ENCODE data around the gene BTF3.
A peak's percentile ranks its signal among the peaks of the same experiment; 100 is the strongest.
"Not testable (repeated sequence)": the region's sequence is repeated elsewhere in the genome, so short reads cannot be mapped to it uniquely, and the experiment has no call there.

BTF3 gene

DNA sequence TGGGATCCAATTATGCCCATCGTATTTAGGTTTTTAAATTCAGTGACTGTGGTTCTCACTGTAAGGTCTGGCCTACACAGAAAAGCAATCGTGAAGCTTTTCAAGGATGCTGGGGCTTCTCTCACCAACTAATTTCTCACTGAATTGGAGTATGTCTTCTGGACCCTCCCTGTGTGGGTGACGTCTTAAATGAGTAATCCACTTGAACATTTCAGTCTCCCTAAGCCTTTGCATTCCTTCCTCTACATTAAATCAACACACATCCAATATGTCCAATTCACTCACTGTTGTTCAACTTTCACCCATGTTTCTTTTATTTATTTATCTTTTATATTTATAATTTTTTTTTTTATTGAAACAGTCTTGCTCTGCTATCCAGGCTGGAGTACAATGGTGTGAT lies 12.5 kb upstream of the BTF3 start:
- H3K36me3 ChIP-seq (ENCODE audit: control insufficient read depth in 2 of 2, insufficient read depth in 2 of 2, low read length in 2 of 2), result no peaks in the 10 kb centered on the region
- no peaks in the 10 kb centered on the region for H3K4me1 ChIP-seq (ENCODE audit: control insufficient read depth in 2 of 2, insufficient read depth in 2 of 2, low read length in 2 of 2)
- peaks cover 0 to 11% of the 10 kb centered on the region in 2 donors for H3K27me3 ChIP-seq (ENCODE audit: control insufficient read depth in 2 of 2, insufficient read depth in 2 of 2, low read length in 2 of 2)
- no peak overlapping the region for H3K9ac ChIP-seq (ENCODE audit: low read depth in 1 of 2, low read length in 2 of 2)
- H3K9me3 ChIP-seq (ENCODE audit: control insufficient read depth in 2 of 2, low read length in 2 of 2), result no peaks in the 10 kb centered on the region
- H3K27ac ChIP-seq (ENCODE audit: low read depth in 2 of 2, low read length in 2 of 2), result no peak overlapping the region
- no peak overlapping the region for H3K4me3 ChIP-seq (ENCODE audit: low read length in 2 of 2)

DNA sequence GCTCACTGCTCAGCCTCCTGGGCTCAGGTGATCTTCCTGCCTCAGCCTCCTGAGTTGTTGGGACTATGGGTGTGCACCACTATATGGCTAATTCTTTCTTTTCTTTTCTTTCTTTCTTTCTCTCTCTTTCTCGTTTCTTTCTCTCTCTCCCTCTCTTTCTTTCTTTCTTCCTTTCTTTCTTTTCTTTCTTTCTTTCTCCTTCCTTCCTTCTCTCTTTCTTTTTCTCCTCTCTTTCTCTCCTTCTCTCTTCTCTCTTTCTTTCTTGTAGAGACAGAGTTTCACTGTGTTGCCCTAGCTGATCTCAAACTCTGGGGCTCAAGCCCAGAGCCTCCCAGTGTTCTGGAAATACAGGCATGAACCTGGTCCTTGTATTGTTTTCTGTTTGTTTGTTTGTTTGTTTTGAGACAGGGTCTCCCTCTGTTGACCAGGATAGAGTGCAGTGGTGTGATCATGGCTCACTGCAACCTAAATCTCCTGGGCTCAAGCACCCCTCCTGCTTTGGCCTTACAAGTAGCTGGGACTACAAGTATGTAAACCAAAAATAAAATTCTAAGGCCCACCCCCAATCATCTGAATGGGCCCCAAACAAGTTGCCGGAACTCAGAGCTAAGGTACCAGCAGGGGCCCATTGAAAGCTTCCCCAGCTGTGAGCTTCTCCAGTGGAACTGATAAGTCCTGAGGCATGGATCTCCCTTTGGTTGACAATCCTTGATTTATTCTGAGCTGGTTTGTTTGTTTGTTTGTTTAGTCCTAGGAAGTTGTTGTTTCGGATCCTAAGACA lies 11.9 kb upstream of the BTF3 start:
- Histone ChIP-seq H3K27me3 (ENCODE audit: control insufficient read depth in 2 of 2, insufficient read depth in 2 of 2, low read length in 2 of 2) (peaks cover 0 to 11% of the 10 kb centered on the region in 2 donors), H3K9me3 (ENCODE audit: control insufficient read depth in 2 of 2, low read length in 2 of 2) (no peaks in the 10 kb centered on the region), H3K4me3 (ENCODE audit: low read length in 2 of 2) (no peak overlapping the region), H3K36me3 (ENCODE audit: control insufficient read depth in 2 of 2, insufficient read depth in 2 of 2, low read length in 2 of 2) (no peaks in the 10 kb centered on the region), H3K9ac (ENCODE audit: low read depth in 1 of 2, low read length in 2 of 2) (no peak overlapping the region), H3K4me1 (ENCODE audit: control insufficient read depth in 2 of 2, insufficient read depth in 2 of 2, low read length in 2 of 2) (no peaks in the 10 kb centered on the region), H3K27ac (ENCODE audit: low read depth in 2 of 2, low read length in 2 of 2) (no peak overlapping the region)

DNA sequence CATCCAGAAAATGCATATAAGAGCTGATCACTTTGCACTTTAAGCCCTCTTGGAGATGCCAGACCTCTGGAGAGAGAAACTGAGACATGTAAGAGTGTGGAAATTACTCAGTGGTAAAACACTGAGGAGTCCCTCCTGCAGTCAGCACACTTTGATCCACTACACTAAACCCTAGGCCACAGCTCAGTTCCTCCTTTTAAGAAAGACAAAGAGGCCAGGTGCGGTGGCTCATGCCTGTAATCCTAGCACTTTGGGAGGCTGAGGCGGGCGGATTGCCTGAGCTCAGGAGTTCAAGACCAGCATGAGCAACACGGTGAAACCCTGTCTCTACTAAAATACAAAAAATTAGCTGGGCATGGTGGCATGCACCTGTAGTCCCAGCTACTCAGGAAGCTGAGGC lies 11.0 kb upstream of the BTF3 start:
- not testable (repeated sequence) for H3K36me3 ChIP-seq (ENCODE audit: control insufficient read depth in 2 of 2, insufficient read depth in 2 of 2, low read length in 2 of 2); H3K4me3 ChIP-seq (ENCODE audit: low read length in 2 of 2); H3K9ac ChIP-seq (ENCODE audit: low read depth in 1 of 2, low read length in 2 of 2); H3K27ac ChIP-seq (ENCODE audit: low read depth in 2 of 2, low read length in 2 of 2); H3K9me3 ChIP-seq (ENCODE audit: control insufficient read depth in 2 of 2, low read length in 2 of 2); H3K4me1 ChIP-seq (ENCODE audit: control insufficient read depth in 2 of 2, insufficient read depth in 2 of 2, low read length in 2 of 2)
- peaks cover 0 to 12% of the 10 kb centered on the region in 2 donors for H3K27me3 ChIP-seq (ENCODE audit: control insufficient read depth in 2 of 2, insufficient read depth in 2 of 2, low read length in 2 of 2)

DNA sequence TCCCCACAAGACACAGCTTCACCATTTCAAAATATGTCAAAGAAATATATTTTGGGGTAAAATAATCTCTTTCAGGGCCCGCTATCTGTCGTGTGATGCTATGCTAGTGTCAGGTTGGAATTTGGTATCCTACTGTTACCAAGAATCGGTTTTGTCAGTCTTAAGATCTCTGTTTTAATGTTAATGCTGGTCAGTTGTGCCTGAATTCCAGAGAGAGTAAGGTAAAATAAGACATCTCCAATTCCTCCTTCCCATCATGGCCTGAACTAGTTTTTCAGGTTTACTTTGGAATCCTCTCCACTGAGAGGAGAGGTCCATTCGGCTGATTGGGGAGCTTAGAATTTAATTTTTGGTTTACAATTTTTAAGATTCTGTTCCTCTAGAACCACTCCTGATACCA lies 10.4 kb upstream of the BTF3 start:
- no peak overlapping the region for H3K27ac ChIP-seq (ENCODE audit: low read depth in 2 of 2, low read length in 2 of 2)
- no peak overlapping the region for H3K4me3 ChIP-seq (ENCODE audit: low read length in 2 of 2)
- no peaks in the 10 kb centered on the region for H3K9me3 ChIP-seq (ENCODE audit: control insufficient read depth in 2 of 2, low read length in 2 of 2)
- H3K27me3 ChIP-seq (ENCODE audit: control insufficient read depth in 2 of 2, insufficient read depth in 2 of 2, low read length in 2 of 2), result peaks cover 0 to 14% of the 10 kb centered on the region in 2 donors
- H3K9ac ChIP-seq (ENCODE audit: low read depth in 1 of 2, low read length in 2 of 2), result no peak overlapping the region
- no peaks in the 10 kb centered on the region for H3K36me3 ChIP-seq (ENCODE audit: control insufficient read depth in 2 of 2, insufficient read depth in 2 of 2, low read length in 2 of 2)
- H3K4me1 ChIP-seq (ENCODE audit: control insufficient read depth in 2 of 2, insufficient read depth in 2 of 2, low read length in 2 of 2), result no peaks in the 10 kb centered on the region

DNA sequence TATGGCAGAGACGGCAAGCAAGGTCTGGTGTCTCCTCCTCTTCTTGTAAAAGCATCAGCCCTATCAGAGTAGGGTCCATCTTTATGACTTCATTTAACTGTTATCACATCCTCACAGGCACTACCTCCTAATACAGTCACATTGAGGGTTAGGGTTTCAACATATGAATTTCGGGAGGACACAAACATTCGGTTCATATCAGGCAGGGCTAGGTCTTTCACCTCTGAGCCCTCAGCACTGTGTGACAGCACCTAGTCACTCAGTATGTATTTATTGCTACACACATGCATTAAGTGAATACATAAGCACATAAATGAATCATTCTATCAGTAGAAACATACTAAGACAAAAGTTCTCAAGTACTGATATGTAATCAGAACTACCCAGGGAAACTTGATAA lies 9.4 kb upstream of the BTF3 start:
- Histone ChIP-seq H3K4me3 (ENCODE audit: low read length in 2 of 2) (no peak overlapping the region), H3K27ac (ENCODE audit: low read depth in 2 of 2, low read length in 2 of 2) (no peak overlapping the region), H3K9ac (ENCODE audit: low read depth in 1 of 2, low read length in 2 of 2) (no peak overlapping the region), H3K9me3 (ENCODE audit: control insufficient read depth in 2 of 2, low read length in 2 of 2) (no peaks in the 10 kb centered on the region), H3K4me1 (ENCODE audit: control insufficient read depth in 2 of 2, insufficient read depth in 2 of 2, low read length in 2 of 2) (no peaks in the 10 kb centered on the region), H3K27me3 (ENCODE audit: control insufficient read depth in 2 of 2, insufficient read depth in 2 of 2, low read length in 2 of 2) (peaks cover 3 to 11% of the 10 kb centered on the region in 2 donors), H3K36me3 (ENCODE audit: control insufficient read depth in 2 of 2, insufficient read depth in 2 of 2, low read length in 2 of 2) (no peaks in the 10 kb centered on the region)

DNA sequence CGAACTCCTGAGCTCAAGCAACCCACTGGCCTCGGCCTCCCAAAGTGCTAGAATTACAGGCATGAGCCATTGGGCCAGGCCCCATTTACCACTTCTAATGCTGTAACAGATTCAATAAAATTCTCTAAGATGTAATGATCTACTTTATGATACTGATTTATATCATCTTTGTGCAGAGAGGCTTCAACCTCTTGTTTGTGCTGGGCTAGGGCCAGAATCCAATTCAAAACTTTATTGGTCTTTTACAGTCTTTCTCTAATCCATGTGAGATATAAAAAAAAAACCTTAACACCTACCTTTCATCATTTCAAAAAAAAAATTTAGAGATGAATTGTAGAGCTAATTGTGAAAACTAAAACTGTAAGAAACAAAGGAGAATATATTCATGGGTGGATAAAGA lies 8.2 kb upstream of the BTF3 start:
- H3K4me3 ChIP-seq (ENCODE audit: low read length in 2 of 2), result no peak overlapping the region
- no peaks in the 10 kb centered on the region for H3K36me3 ChIP-seq (ENCODE audit: control insufficient read depth in 2 of 2, insufficient read depth in 2 of 2, low read length in 2 of 2)
- no peak overlapping the region for H3K27ac ChIP-seq (ENCODE audit: low read depth in 2 of 2, low read length in 2 of 2)
- peaks cover 3 to 11% of the 10 kb centered on the region in 2 donors for H3K27me3 ChIP-seq (ENCODE audit: control insufficient read depth in 2 of 2, insufficient read depth in 2 of 2, low read length in 2 of 2)
- H3K4me1 ChIP-seq (ENCODE audit: control insufficient read depth in 2 of 2, insufficient read depth in 2 of 2, low read length in 2 of 2), result no peaks in the 10 kb centered on the region
- H3K9ac ChIP-seq (ENCODE audit: low read depth in 1 of 2, low read length in 2 of 2), result no peak overlapping the region
- H3K9me3 ChIP-seq (ENCODE audit: control insufficient read depth in 2 of 2, low read length in 2 of 2), result no peaks in the 10 kb centered on the region

DNA sequence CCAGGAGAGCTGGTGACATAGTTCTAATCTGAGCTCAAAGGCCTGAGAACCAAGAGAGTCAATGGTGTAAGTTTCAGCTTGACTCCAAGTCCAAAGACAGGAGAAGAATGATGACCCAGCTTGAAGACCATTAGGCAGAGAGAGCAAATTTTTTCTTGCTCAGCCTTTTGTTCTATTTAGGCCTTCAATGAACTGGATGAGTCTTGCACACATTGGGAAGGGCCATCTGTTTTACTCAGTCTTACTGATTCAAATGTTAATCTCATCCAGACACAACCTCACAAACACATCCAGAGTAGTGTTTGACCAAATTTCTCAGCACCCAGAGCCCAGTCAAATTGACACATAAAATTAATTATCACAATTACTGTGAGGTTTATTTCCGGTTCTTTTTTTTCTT lies 7.1 kb upstream of the BTF3 start:
- Histone ChIP-seq H3K27me3 (ENCODE audit: control insufficient read depth in 2 of 2, insufficient read depth in 2 of 2, low read length in 2 of 2) (peaks cover 3 to 11% of the 10 kb centered on the region in 2 donors), H3K27ac (ENCODE audit: low read depth in 2 of 2, low read length in 2 of 2) (no peak overlapping the region), H3K9me3 (ENCODE audit: control insufficient read depth in 2 of 2, low read length in 2 of 2) (no peaks in the 10 kb centered on the region), H3K36me3 (ENCODE audit: control insufficient read depth in 2 of 2, insufficient read depth in 2 of 2, low read length in 2 of 2) (no peaks in the 10 kb centered on the region), H3K9ac (ENCODE audit: low read depth in 1 of 2, low read length in 2 of 2) (no peak overlapping the region), H3K4me3 (ENCODE audit: low read length in 2 of 2) (no peak overlapping the region), H3K4me1 (ENCODE audit: control insufficient read depth in 2 of 2, insufficient read depth in 2 of 2, low read length in 2 of 2) (peaks cover under 1 to 5% of the 10 kb centered on the region in 2 donors)

DNA sequence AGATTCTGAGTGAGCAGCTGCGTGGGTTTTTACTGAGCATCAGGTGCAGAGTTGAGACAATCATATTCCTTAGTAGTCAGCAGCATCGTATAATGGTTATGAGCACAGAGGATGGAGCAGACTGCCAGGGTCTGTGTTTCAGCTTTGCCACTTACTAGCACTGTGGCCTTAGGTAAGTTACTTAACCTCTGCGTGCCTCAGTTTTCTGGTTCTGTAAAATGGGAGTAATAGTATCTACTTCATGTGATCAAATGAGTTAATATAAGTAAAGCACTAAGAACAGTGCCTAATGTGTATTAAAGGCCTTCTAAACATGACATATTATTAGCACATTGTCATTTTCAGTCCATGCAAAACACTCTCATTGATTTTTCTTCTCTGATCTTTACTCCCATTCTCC lies 4.8 kb upstream of the BTF3 start:
- H3K27ac ChIP-seq (ENCODE audit: low read depth in 2 of 2, low read length in 2 of 2), result no peak overlapping the region
- peaks cover 7 to 18% of the 10 kb centered on the region in 2 donors for H3K4me1 ChIP-seq (ENCODE audit: control insufficient read depth in 2 of 2, insufficient read depth in 2 of 2, low read length in 2 of 2)
- peaks cover 3 to 5% of the 10 kb centered on the region in 2 donors for H3K27me3 ChIP-seq (ENCODE audit: control insufficient read depth in 2 of 2, insufficient read depth in 2 of 2, low read length in 2 of 2)
- no peaks in the 10 kb centered on the region for H3K9me3 ChIP-seq (ENCODE audit: control insufficient read depth in 2 of 2, low read length in 2 of 2)
- no peaks in the 10 kb centered on the region for H3K36me3 ChIP-seq (ENCODE audit: control insufficient read depth in 2 of 2, insufficient read depth in 2 of 2, low read length in 2 of 2)
- H3K4me3 ChIP-seq (ENCODE audit: low read length in 2 of 2), result no peak overlapping the region
- H3K9ac ChIP-seq (ENCODE audit: low read depth in 1 of 2, low read length in 2 of 2), result no peak overlapping the region

DNA sequence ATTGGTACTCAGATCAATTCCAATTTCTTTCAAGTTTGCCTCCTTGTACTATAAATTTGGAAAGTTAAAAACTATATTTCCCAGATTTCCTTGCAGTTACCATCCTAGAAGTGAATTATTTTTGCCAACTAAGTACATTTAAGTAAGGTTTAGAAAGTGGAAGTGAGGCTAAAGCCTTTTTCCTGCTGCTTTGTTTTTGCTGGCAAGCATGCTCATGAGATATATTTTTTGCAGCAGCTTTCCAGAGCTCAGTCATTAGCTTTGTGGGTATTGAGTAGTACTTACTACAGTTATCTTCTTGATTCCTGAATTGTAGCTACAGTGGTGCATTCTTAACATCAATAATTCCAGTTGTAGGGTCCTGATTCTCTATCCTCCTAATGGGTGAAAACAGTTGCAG lies 3.5 kb upstream of the BTF3 start:
- Histone ChIP-seq H3K9ac (ENCODE audit: low read depth in 1 of 2, low read length in 2 of 2) (no peak overlapping the region), H3K4me1 (ENCODE audit: control insufficient read depth in 2 of 2, insufficient read depth in 2 of 2, low read length in 2 of 2) (peaks cover 12 to 23% of the 10 kb centered on the region in 2 donors), H3K27me3 (ENCODE audit: control insufficient read depth in 2 of 2, insufficient read depth in 2 of 2, low read length in 2 of 2) (peaks cover 3 to 5% of the 10 kb centered on the region in 2 donors), H3K27ac (ENCODE audit: low read depth in 2 of 2, low read length in 2 of 2) (no peak overlapping the region), H3K4me3 (ENCODE audit: low read length in 2 of 2) (no peak overlapping the region), H3K9me3 (ENCODE audit: control insufficient read depth in 2 of 2, low read length in 2 of 2) (no peaks in the 10 kb centered on the region), H3K36me3 (ENCODE audit: control insufficient read depth in 2 of 2, insufficient read depth in 2 of 2, low read length in 2 of 2) (no peaks in the 10 kb centered on the region)

DNA sequence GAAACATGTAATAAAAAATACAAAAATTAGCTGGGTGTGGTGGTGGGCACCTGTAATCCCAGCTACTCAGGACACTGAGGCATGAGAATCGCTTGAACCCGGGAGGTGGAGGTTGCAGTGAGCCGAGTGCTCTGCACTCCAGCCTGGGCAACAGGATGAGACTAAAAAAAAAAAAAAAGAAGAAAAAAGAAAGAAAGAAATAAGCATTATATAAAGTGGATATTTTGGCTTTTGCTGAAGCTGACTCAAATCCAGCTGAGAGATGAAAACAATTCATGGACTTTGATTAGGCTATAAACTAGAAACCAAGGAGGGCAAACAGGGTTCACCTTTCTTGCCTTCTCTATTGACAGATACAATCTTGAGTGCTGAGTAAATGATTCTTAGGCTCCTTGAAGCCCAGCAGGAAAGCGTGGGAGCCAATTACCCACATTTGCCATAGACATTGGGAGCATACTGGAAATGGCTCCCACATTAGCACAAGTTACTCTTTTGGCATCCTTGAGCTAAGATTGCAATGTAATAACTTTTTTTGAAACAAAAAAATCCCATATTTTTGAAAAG lies 2.4 kb upstream of the BTF3 start:
- Histone ChIP-seq H3K4me3 (ENCODE audit: low read length in 2 of 2) (no peak overlapping the region), H3K27me3 (ENCODE audit: control insufficient read depth in 2 of 2, insufficient read depth in 2 of 2, low read length in 2 of 2) (peaks cover 3 to 5% of the 10 kb centered on the region in 2 donors), H3K9me3 (ENCODE audit: control insufficient read depth in 2 of 2, low read length in 2 of 2) (no peaks in the 10 kb centered on the region), H3K9ac (ENCODE audit: low read depth in 1 of 2, low read length in 2 of 2) (no peak overlapping the region), H3K4me1 (ENCODE audit: control insufficient read depth in 2 of 2, insufficient read depth in 2 of 2, low read length in 2 of 2) (peaks cover 19 to 27% of the 10 kb centered on the region in 2 donors), H3K36me3 (ENCODE audit: control insufficient read depth in 2 of 2, insufficient read depth in 2 of 2, low read length in 2 of 2) (peaks cover 0 to under 1% of the 10 kb centered on the region in 2 donors), H3K27ac (ENCODE audit: low read depth in 2 of 2, low read length in 2 of 2) (peak overlapping the region in 1 of 2 donors; percentile 17)
